Osteoblast (primary cell): ENCODE results near the gene NATD1. TPM values are rescaled to one million over a fixed set of nuclear protein-coding genes. Genes with fewer than 3 reads are reported as not detected.

Experiments used
- DNase-seq: peaks from one replicate; pipeline ENCODE4 v3.0.0; 2011; ENCODE audit warnings: low spot score, mixed read lengths; ENCODE audit not compliant: insufficient read length; ENCODE audit errors: missing footprints
- H2AFZ ChIP-seq: 2 replicates; pipeline ENCODE4 v1.6.0; 2011; ENCODE audit warnings: mild to moderate bottlenecking, low read length
- H3K27ac ChIP-seq: 2 replicates; pipeline ENCODE4 v1.5.1; 2011; ENCODE audit warnings: mild to moderate bottlenecking, low read depth, low read length, moderate library complexity
- H3K27me3 ChIP-seq: 2 replicates; pipeline ENCODE4 v1.6.0; 2012; ENCODE audit warnings: mild to moderate bottlenecking, control low read depth, inconsistent platforms, low read length, moderate library complexity; ENCODE audit not compliant: insufficient read depth
- H3K36me3 ChIP-seq: 2 replicates; pipeline ENCODE4 v1.5.1; 2011; ENCODE audit warnings: mild to moderate bottlenecking, low read length, control low read depth, moderate library complexity; ENCODE audit not compliant: insufficient read depth
- H3K4me1 ChIP-seq: 2 replicates; pipeline ENCODE4 v1.5.1; 2011; ENCODE audit warnings: mild to moderate bottlenecking, low read length, control low read depth, moderate library complexity; ENCODE audit not compliant: insufficient read depth
- H3K4me2 ChIP-seq: 2 replicates; pipeline ENCODE4 v1.6.0; 2011; ENCODE audit warnings: mild to moderate bottlenecking, low read length; ENCODE audit not compliant: insufficient read depth
- H3K4me3 ChIP-seq: fragments of 200-600 bp; sonication (generic); 3 replicates; pipeline ENCODE4 v1.5.1; 2012; ENCODE audit warnings: mild to moderate bottlenecking, low read length, inconsistent platforms; ENCODE audit not compliant: insufficient read depth
- H3K79me2 ChIP-seq: 2 replicates; pipeline ENCODE4 v1.6.0; 2012; ENCODE audit warnings: mild to moderate bottlenecking, low read length, control low read depth, inconsistent platforms; ENCODE audit not compliant: insufficient read depth
- H3K9me3 ChIP-seq: 2 replicates; pipeline ENCODE4 v1.5.1; 2011; ENCODE audit warnings: low read depth, low read length, control low read depth
- H4K20me1 ChIP-seq: 2 replicates; pipeline ENCODE4 v1.6.0; 2012; ENCODE audit warnings: mild to moderate bottlenecking, low read length, control low read depth; ENCODE audit not compliant: insufficient read depth
- total RNA-seq: library from RNA; depleted of rRNA; stranded (reverse); fragments of >200 nt; gene quantifications from 2 replicates; pipeline ENCODE4 v1.2.3, GENCODE V29; 2012
- TF ChIP-seq, protein P1 (sequence below): IDR thresholded peaks from 2 replicates; pipeline ENCODE4 v1.5.1; 2011; ENCODE audit warnings: mild to moderate bottlenecking, low read depth, low read length, moderate library complexity; ENCODE audit errors: extremely low read depth

Gene NATD1
- total RNA-seq, 1 donor: 15.2 TPM

- Histone ChIP-seq H3K4me1 (peaks cover 45% of the 10 kb centered on the region), H3K4me3 (peak overlapping the region; percentile 86), H3K9me3 (no peaks in the 10 kb centered on the region), H2AFZ (peak overlapping the region; percentile 56), H3K36me3 (peaks cover 11% of the 10 kb centered on the region), H4K20me1 (peaks cover 34% of the 10 kb centered on the region), H3K27ac (peak overlapping the region; percentile 99), H3K27me3 (no peaks in the 10 kb centered on the region), H3K4me2 (peak overlapping the region; percentile 82), H3K79me2 (peaks cover 40% of the 10 kb centered on the region)
- peak; percentile 75 for DNase-seq
- TF ChIP-seq, protein P1, sequence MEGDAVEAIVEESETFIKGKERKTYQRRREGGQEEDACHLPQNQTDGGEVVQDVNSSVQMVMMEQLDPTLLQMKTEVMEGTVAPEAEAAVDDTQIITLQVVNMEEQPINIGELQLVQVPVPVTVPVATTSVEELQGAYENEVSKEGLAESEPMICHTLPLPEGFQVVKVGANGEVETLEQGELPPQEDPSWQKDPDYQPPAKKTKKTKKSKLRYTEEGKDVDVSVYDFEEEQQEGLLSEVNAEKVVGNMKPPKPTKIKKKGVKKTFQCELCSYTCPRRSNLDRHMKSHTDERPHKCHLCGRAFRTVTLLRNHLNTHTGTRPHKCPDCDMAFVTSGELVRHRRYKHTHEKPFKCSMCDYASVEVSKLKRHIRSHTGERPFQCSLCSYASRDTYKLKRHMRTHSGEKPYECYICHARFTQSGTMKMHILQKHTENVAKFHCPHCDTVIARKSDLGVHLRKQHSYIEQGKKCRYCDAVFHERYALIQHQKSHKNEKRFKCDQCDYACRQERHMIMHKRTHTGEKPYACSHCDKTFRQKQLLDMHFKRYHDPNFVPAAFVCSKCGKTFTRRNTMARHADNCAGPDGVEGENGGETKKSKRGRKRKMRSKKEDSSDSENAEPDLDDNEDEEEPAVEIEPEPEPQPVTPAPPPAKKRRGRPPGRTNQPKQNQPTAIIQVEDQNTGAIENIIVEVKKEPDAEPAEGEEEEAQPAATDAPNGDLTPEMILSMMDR: no peak
Observed at GRCh38 chr17:21283482-21284318, 30.5 kb upstream of the NATD1 start.

DNA sequence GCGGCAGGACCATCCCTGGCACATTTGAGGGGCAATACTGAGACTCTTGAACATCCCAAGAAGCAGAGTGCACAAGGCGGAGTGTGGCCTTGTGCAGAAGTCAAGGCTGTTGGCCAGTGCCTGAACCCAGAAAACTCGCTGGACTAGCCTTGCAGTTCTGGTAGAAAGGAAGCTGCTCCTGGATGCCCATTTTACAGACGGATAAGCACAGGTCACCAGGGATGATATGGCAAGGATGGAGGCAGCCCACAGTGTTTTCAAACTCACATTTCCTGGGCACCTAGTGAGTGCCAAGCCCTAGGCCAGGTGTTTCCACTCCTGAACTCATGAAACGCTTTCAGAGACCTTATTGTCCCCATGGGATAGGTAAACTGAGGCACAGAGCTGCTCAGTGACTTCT lies 29.6 kb upstream of the NATD1 start:
- Histone ChIP-seq H3K4me2 (peak overlapping the region; percentile 82), H3K27me3 (no peaks in the 10 kb centered on the region), H3K27ac (peak overlapping the region; percentile 99), H3K9me3 (no peaks in the 10 kb centered on the region), H3K36me3 (peaks cover 6% of the 10 kb centered on the region), H3K79me2 (peaks cover 31% of the 10 kb centered on the region), H2AFZ (no peak overlapping the region), H3K4me1 (peaks cover 36% of the 10 kb centered on the region), H3K4me3 (no peak overlapping the region), H4K20me1 (peaks cover 26% of the 10 kb centered on the region)
- DNase-seq: peak; percentile 46
- TF ChIP-seq, protein P1: no peak

- Histone ChIP-seq H3K4me3 (no peak overlapping the region), H3K27me3 (no peaks in the 10 kb centered on the region), H3K9me3 (no peaks in the 10 kb centered on the region), H4K20me1 (peaks cover 21% of the 10 kb centered on the region), H3K4me2 (peak overlapping the region; percentile 82), H3K79me2 (peaks cover 25% of the 10 kb centered on the region), H2AFZ (no peak overlapping the region), H3K4me1 (peaks cover 30% of the 10 kb centered on the region), H3K36me3 (peaks cover 2% of the 10 kb centered on the region), H3K27ac (peak overlapping the region; percentile 99)
- TF ChIP-seq, protein P1: no peak
- peak; percentile 99 for DNase-seq
Observed at GRCh38 chr17:21282231-21282630, 29.0 kb upstream of the NATD1 start.

DNA sequence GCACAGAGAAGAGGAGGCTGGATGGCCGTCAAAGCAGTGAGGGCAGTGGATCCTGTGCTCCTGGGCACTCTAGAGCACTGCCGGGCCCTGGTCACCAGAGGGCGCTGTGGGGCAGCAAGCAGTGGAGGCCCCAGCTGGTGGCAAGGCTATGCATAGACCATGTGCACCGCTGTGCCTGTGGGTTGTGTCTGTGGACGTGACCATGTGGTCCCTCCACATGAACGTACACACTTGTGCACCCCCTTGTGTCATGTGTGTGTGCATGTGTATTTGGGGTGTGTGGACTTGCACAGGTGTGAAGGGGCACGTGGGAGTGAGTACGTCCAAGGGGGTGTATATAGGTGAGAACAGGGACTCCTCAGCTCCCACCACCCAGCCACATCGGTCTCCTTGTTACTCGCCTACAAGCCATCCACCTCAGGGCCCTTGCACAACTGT lies 26.9 kb upstream of the NATD1 start:
- TF ChIP-seq, protein P1: peak; percentile 98
- no peaks in the 10 kb centered on the region for H3K9me3 ChIP-seq
- peak; percentile 98 for DNase-seq
- H3K36me3 ChIP-seq: no peaks in the 10 kb centered on the region
- H4K20me1 ChIP-seq: peaks cover 3% of the 10 kb centered on the region
- H3K4me1 ChIP-seq: peaks cover 33% of the 10 kb centered on the region
- H3K27ac ChIP-seq: no peak overlapping the region
- H3K79me2 ChIP-seq: peaks cover 5% of the 10 kb centered on the region
- H3K27me3 ChIP-seq: no peaks in the 10 kb centered on the region
- H2AFZ ChIP-seq: peak overlapping the region; percentile 63
- H3K4me3 ChIP-seq: no peak overlapping the region
- H3K4me2 ChIP-seq: no peak overlapping the region
